Activated naive CD4-positive, alpha-beta T cell treated with anti-CD3 and anti-CD28 coated beads for 36 hours (primary cell): ENCODE data around the gene SOX5. TPM values are rescaled to one million over a fixed set of nuclear protein-coding genes. Genes with fewer than 3 reads are reported as not detected.

ENCODE experiments used
- CTCF ChIA-PET: fragments of 350-600 bp; sonication (Branson Sonifier 250); formaldehyde crosslinking; loops from one replicate; lab custom pipeline; 2021; ENCODE audit warnings: antibody characterized with exemption; lab: Charles Lee
- DNase-seq: peaks from one replicate; pipeline ENCODE4 v3.0.0-alpha.2; 2020
- H3K27ac Mint-ChIP-seq: one replicate; pipeline ENCODE4 v1.8.0; 2021; ENCODE audit warnings: mild to moderate bottlenecking, mixed read lengths
- H3K27me3 Mint-ChIP-seq: one replicate; pipeline ENCODE4 v1.8.0; 2021; ENCODE audit warnings: low read depth, mixed read lengths
- H3K36me3 Mint-ChIP-seq: one replicate; pipeline ENCODE4 v1.8.0; 2021; ENCODE audit warnings: low read depth, mixed read lengths
- H3K4me1 Mint-ChIP-seq: one replicate; pipeline ENCODE4 v1.8.0; 2021; ENCODE audit warnings: low read depth, mixed read lengths
- H3K4me3 Mint-ChIP-seq: one replicate; pipeline ENCODE4 v1.8.0; 2021; ENCODE audit warnings: mild to moderate bottlenecking, moderate library complexity, mixed read lengths
- H3K9me3 Mint-ChIP-seq: one replicate; pipeline ENCODE4 v1.8.0; 2021; ENCODE audit warnings: mixed read lengths
- intact Hi-C: fragments of 100-400 bp; cut with micrococcal nuclease; formaldehyde crosslinking; loops from one replicate; pipeline ENCODE4 v1.15.1; 2023
- total RNA-seq, 2 experiments: library from RNA; stranded (reverse); gene quantifications; one replicate each; pipeline ENCODE4 v1.2.3, GENCODE V29; 2021

The SOX5 gene
- total RNA-seq, 2 experiments from 2014 or later: 0.41 TPM; not detected in 1

DNA sequence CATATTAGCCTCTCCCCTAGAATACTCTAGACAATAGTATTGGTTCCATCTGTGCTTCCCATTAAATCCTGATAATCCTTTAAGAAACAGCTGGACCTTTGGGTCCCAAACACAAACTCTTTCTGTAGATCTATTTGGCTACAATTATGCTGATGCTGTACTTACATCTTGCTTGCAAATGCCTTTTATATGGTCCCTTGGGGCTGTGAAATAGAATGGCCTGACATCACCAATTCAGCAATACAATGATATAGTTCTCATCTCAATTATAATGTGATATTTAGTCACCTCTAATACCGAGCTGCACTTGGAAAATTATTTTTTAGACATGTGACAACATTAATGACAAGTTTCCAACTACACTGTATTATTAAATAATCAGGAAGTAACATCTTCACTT lies 261.5 kb downstream of the SOX5 start:
- Mint-ChIP-seq H3K9me3 (no peaks in the 10 kb centered on the region), H3K4me1 (no peaks in the 10 kb centered on the region), H3K4me3 (no peak overlapping the region), H3K27ac (no peak overlapping the region), H3K36me3 (no peaks in the 10 kb centered on the region), H3K27me3 (no peaks in the 10 kb centered on the region)
- intact Hi-C loops: no loop called here
- no peak for DNase-seq
- CTCF ChIA-PET: interaction anchor here (1.6 kb wide), 1 partner anchor 13 kb away, joined by 8 read pairs; no protein-coding TSS in a partner anchor

DNA sequence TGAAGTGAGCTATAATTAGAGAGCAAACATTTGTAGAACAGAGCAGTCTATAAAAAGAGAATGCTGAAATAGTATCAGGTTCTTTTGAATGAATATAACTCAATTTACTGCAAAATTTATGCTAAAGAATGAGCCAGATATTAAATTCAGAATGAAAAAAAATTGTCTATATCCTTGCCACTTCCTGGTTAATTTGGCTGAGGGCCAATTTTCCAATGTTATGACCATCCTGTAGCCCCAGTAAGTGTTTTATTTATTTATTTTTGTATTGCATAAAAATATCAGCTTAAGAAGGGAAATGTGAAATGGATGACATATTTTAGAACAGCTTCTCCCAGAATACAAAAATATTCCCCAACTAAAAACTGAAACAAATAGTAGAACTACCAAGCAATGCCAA lies 263.4 kb downstream of the SOX5 start:
- CTCF ChIA-PET: interaction anchor here (0.6 to 0.8 kb wide), 2 partner anchors 244 to 777 kb away, joined by 3 to 4 read pairs; no protein-coding TSS in a partner anchor
- H3K4me3 Mint-ChIP-seq: no peak overlapping the region
- no peak for DNase-seq
- no peak overlapping the region for H3K27ac Mint-ChIP-seq
- intact Hi-C loops: no loop called here
- H3K4me1 Mint-ChIP-seq: no peaks in the 10 kb centered on the region
- no peaks in the 10 kb centered on the region for H3K9me3 Mint-ChIP-seq
- H3K36me3 Mint-ChIP-seq: no peaks in the 10 kb centered on the region
- H3K27me3 Mint-ChIP-seq: no peaks in the 10 kb centered on the region

- CTCF ChIA-PET: no interaction called here
- Mint-ChIP-seq H3K4me1 (no peaks in the 10 kb centered on the region), H3K36me3 (no peaks in the 10 kb centered on the region), H3K9me3 (peaks cover 4% of the 10 kb centered on the region), H3K27ac (no peak overlapping the region), H3K4me3 (no peak overlapping the region), H3K27me3 (no peaks in the 10 kb centered on the region)
- intact Hi-C loops: no loop called here
- DNase-seq: no peak
Measured at GRCh38 chr12:23684121-23684520, 265.3 kb downstream of the SOX5 start.

- Mint-ChIP-seq H3K36me3 (no peaks in the 10 kb centered on the region), H3K27me3 (no peaks in the 10 kb centered on the region), H3K9me3 (peaks cover 4% of the 10 kb centered on the region), H3K27ac (no peak overlapping the region), H3K4me3 (no peak overlapping the region), H3K4me1 (no peaks in the 10 kb centered on the region)
- intact Hi-C loops: no loop called here
- CTCF ChIA-PET: no interaction called here
- DNase-seq: no peak
Measured at GRCh38 chr12:23681237-23681636, 268.2 kb downstream of the SOX5 start.

DNA sequence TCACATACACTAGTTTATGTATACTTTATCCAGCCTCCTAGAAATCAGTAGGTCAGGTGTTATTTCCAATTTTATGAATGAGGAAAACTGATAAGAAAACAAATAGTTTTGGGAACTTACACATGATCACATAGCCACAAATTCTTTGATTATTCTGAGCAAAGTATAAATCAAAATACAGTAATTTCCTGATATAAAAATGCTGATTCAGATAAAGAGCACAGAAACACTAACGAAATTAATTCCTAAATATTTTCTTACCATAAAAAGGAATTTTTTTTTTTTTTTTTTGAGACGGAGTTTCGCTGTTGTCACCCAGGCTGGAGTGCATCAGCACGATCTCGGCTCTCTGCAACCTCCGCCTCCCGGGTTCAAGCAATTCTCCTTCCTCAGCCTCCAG lies 275.4 kb downstream of the SOX5 start:
- Mint-ChIP-seq H3K4me1 (no peaks in the 10 kb centered on the region), H3K4me3 (no peak overlapping the region), H3K27ac (no peak overlapping the region), H3K27me3 (no peaks in the 10 kb centered on the region), H3K9me3 (no peaks in the 10 kb centered on the region), H3K36me3 (no peaks in the 10 kb centered on the region)
- intact Hi-C loops: no loop called here
- CTCF ChIA-PET: no interaction called here
- DNase-seq: no peak

GRCh38 chr12:23671881-23672280 lies 277.6 kb downstream of the SOX5 start:
- CTCF ChIA-PET: no interaction called here
- Mint-ChIP-seq H3K36me3 (no peaks in the 10 kb centered on the region), H3K27me3 (no peaks in the 10 kb centered on the region), H3K9me3 (no peaks in the 10 kb centered on the region), H3K4me1 (no peaks in the 10 kb centered on the region), H3K27ac (no peak overlapping the region), H3K4me3 (no peak overlapping the region)
- intact Hi-C loops: no loop called here
- DNase-seq: no peak

DNA sequence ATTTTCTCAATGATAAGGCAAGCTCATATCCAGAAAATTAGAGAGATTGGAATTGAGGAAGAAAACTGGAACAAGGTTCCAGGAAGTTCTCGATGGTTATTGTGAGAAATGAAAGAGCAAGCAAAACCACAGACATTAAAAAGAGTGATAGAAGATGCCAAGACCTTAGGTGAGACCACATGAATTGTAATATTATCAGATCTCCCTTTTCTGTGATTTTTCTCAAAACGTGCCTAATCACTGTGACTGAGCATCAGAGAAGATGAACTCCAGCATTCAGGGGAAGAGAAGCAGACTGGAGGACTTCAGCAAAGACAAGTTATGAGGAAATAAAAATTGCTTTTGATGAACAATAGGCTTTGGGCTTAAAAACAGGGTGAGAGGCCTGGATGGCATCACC lies 278.8 kb downstream of the SOX5 start:
- CTCF ChIA-PET: interaction anchor here (0.7 kb wide), 1 partner anchor 368 kb away, joined by 3 read pairs; no protein-coding TSS in a partner anchor
- H3K27ac Mint-ChIP-seq: no peak overlapping the region
- no peak overlapping the region for H3K4me3 Mint-ChIP-seq
- no peaks in the 10 kb centered on the region for H3K4me1 Mint-ChIP-seq
- no peaks in the 10 kb centered on the region for H3K9me3 Mint-ChIP-seq
- H3K27me3 Mint-ChIP-seq: no peaks in the 10 kb centered on the region
- no peaks in the 10 kb centered on the region for H3K36me3 Mint-ChIP-seq
- DNase-seq: no peak
- intact Hi-C loops: no loop called here

- DNase-seq: no peak
- CTCF ChIA-PET: no interaction called here
- Mint-ChIP-seq H3K36me3 (no peaks in the 10 kb centered on the region), H3K9me3 (no peaks in the 10 kb centered on the region), H3K27ac (no peak overlapping the region), H3K4me3 (no peak overlapping the region), H3K27me3 (no peaks in the 10 kb centered on the region), H3K4me1 (no peaks in the 10 kb centered on the region)
- intact Hi-C loops: no loop called here
Measured at GRCh38 chr12:23669691-23670090, 279.8 kb downstream of the SOX5 start.

DNA sequence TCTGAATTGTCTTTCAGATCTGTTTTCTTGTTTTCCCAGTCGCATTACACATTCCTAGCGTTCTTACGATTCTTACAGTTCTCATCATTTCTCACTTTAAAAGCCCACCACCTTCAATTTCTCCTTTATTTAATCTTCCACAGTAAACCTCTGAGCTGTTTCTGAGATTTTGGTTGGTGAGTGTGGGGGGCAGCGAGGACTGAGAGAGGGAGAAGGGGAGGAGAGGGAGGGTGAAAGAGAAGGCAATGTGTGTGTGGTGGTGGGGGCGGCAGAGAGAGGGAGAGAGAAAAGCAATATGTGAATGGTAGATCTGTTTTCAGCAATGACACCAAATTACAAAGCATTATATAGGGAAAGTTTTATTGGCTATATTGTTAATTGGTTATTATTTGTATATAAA lies 282.6 kb downstream of the SOX5 start:
- H3K27ac Mint-ChIP-seq: no peak overlapping the region
- H3K27me3 Mint-ChIP-seq: no peaks in the 10 kb centered on the region
- CTCF ChIA-PET: no interaction called here
- intact Hi-C loops: no loop called here
- no peaks in the 10 kb centered on the region for H3K36me3 Mint-ChIP-seq
- no peak for DNase-seq
- no peaks in the 10 kb centered on the region for H3K9me3 Mint-ChIP-seq
- no peaks in the 10 kb centered on the region for H3K4me1 Mint-ChIP-seq
- H3K4me3 Mint-ChIP-seq: no peak overlapping the region

GRCh38 chr12:23662966-23663365 lies 286.5 kb downstream of the SOX5 start:
- H3K36me3 Mint-ChIP-seq: no peaks in the 10 kb centered on the region
- no peaks in the 10 kb centered on the region for H3K4me1 Mint-ChIP-seq
- no peaks in the 10 kb centered on the region for H3K9me3 Mint-ChIP-seq
- DNase-seq: no peak
- no peak overlapping the region for H3K4me3 Mint-ChIP-seq
- intact Hi-C loops: no loop called here
- no peak overlapping the region for H3K27ac Mint-ChIP-seq
- CTCF ChIA-PET: no interaction called here
- H3K27me3 Mint-ChIP-seq: no peaks in the 10 kb centered on the region

DNA sequence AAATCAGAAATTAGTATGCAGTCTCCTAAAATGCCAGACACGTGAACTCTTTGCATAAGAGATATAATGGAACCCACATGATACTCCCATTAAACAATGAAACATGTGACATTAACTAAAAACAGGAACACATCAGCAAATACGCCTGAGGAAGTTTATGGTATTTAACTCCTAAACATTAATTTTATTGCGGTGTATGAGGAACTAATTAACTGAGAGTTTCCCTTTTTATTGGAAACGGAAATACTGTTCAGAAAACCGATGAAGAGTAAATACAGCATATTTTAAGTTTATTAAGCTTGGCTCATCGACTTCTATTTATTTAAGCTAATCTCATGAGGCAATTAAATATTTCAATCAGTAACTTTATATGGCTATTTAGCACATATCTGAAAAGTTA lies 290.3 kb downstream of the SOX5 start:
- H3K4me3 Mint-ChIP-seq: no peak overlapping the region
- CTCF ChIA-PET: no interaction called here
- DNase-seq: no peak
- H3K27me3 Mint-ChIP-seq: no peaks in the 10 kb centered on the region
- H3K27ac Mint-ChIP-seq: no peak overlapping the region
- no peaks in the 10 kb centered on the region for H3K4me1 Mint-ChIP-seq
- no peaks in the 10 kb centered on the region for H3K36me3 Mint-ChIP-seq
- intact Hi-C loops: no loop called here
- H3K9me3 Mint-ChIP-seq: no peaks in the 10 kb centered on the region

- no peak overlapping the region for H3K4me3 Mint-ChIP-seq
- H3K27me3 Mint-ChIP-seq: no peaks in the 10 kb centered on the region
- H3K4me1 Mint-ChIP-seq: no peaks in the 10 kb centered on the region
- DNase-seq: no peak
- H3K27ac Mint-ChIP-seq: no peak overlapping the region
- CTCF ChIA-PET: no interaction called here
- no peaks in the 10 kb centered on the region for H3K9me3 Mint-ChIP-seq
- H3K36me3 Mint-ChIP-seq: no peaks in the 10 kb centered on the region
- intact Hi-C loops: no loop called here
Measured at GRCh38 chr12:23657598-23657997, 291.9 kb downstream of the SOX5 start.

- no peaks in the 10 kb centered on the region for H3K9me3 Mint-ChIP-seq
- no peak for DNase-seq
- H3K4me3 Mint-ChIP-seq: no peak overlapping the region
- H3K4me1 Mint-ChIP-seq: no peaks in the 10 kb centered on the region
- no peaks in the 10 kb centered on the region for H3K36me3 Mint-ChIP-seq
- CTCF ChIA-PET: no interaction called here
- no peaks in the 10 kb centered on the region for H3K27me3 Mint-ChIP-seq
- intact Hi-C loops: no loop called here
- no peak overlapping the region for H3K27ac Mint-ChIP-seq
Measured at GRCh38 chr12:23655884-23656283, 293.6 kb downstream of the SOX5 start.

- no peaks in the 10 kb centered on the region for H3K36me3 Mint-ChIP-seq
- H3K4me1 Mint-ChIP-seq: no peaks in the 10 kb centered on the region
- CTCF ChIA-PET: no interaction called here
- no peaks in the 10 kb centered on the region for H3K9me3 Mint-ChIP-seq
- no peak overlapping the region for H3K4me3 Mint-ChIP-seq
- intact Hi-C loops: no loop called here
- no peaks in the 10 kb centered on the region for H3K27me3 Mint-ChIP-seq
- no peak overlapping the region for H3K27ac Mint-ChIP-seq
- no peak for DNase-seq
Measured at GRCh38 chr12:23655112-23655511, 294.4 kb downstream of the SOX5 start.
